ENCODE results near the gene DCAF4L1.

Gene DCAF4L1

DNA sequence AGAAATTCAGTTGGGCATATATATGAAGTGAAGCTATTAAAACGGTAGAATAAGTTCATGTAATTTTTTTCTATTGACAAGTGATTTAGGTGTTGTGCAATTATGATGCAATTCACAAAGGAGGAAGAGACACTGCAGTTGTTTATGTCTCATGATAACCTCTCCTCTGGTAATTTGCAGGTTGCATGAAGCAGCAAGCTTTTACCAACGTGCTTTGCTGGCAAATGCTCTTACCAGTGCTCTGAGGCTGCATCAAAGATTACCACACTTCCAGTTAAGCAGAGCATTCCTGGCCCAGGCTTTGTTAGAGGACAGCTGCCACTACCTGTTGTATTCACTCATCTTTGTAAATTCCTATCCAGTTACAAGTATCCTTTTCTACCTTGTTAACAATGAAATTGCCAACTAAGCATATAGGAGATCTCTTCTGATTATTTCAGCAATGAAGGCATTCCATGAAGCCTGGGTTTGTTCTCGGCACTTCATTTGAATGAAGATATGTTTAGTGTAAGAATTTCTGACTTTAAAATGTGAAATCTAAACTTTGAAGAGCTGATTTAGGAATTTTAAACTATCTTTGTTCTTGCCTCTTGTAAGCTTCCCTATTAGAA lies 42.4 kb upstream of the DCAF4L1 start:
- no peak overlapping the region for H3K4me3 ChIP-seq (ENCODE audit: control insufficient read depth, low read depth, low read length)
- no peak for DNase-seq (ENCODE audit: low read depth)

GRCh38 chr4:41940834-41941233 lies 40.7 kb upstream of the DCAF4L1 start:
- no peak overlapping the region for H3K4me3 ChIP-seq (ENCODE audit: control insufficient read depth, low read depth, low read length)
- no peak for DNase-seq (ENCODE audit: low read depth)
- TF ChIP-seq, protein P1, sequence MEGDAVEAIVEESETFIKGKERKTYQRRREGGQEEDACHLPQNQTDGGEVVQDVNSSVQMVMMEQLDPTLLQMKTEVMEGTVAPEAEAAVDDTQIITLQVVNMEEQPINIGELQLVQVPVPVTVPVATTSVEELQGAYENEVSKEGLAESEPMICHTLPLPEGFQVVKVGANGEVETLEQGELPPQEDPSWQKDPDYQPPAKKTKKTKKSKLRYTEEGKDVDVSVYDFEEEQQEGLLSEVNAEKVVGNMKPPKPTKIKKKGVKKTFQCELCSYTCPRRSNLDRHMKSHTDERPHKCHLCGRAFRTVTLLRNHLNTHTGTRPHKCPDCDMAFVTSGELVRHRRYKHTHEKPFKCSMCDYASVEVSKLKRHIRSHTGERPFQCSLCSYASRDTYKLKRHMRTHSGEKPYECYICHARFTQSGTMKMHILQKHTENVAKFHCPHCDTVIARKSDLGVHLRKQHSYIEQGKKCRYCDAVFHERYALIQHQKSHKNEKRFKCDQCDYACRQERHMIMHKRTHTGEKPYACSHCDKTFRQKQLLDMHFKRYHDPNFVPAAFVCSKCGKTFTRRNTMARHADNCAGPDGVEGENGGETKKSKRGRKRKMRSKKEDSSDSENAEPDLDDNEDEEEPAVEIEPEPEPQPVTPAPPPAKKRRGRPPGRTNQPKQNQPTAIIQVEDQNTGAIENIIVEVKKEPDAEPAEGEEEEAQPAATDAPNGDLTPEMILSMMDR (IDR thresholded peaks at IDR 0.05; ENCODE audit: control insufficient read depth, insufficient read depth, low read depth, low read length, missing control alignments), result no peak

More for the DNA sequence above, 42.4 kb upstream of the DCAF4L1 start:
- TF ChIP-seq, protein P1 (IDR thresholded peaks at IDR 0.05; ENCODE audit: control insufficient read depth, insufficient read depth, low read depth, low read length, missing control alignments), result no peak

GRCh38 chr4:41943506-41943905 lies 38.0 kb upstream of the DCAF4L1 start:
- TF ChIP-seq, protein P1 (IDR thresholded peaks at IDR 0.05; ENCODE audit: control insufficient read depth, insufficient read depth, low read depth, low read length, missing control alignments), result no peak
- no peak for DNase-seq (ENCODE audit: low read depth)
- H3K4me3 ChIP-seq (ENCODE audit: control insufficient read depth, low read depth, low read length), result no peak overlapping the region

DNA sequence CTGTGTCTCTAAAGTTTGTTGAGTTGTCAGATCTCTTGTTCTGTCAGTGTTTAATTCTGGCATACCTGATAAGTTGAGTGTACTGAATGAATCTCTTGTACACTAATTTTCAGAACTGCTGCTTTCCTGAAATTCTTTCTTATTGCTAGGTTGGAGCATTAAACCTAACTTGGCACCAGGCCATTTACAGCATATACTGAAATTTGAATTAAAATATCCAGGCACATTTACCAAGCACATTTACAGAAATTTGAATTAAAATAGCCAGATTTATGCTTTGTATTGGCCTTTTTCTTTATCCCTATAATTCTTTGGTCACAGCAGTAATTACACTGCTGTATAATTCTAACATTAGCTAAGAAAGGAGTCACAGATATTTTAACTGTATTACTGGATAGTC lies 37.5 kb upstream of the DCAF4L1 start:
- DNase-seq (ENCODE audit: low read depth), result no peak
- TF ChIP-seq, protein P1 (IDR thresholded peaks at IDR 0.05; ENCODE audit: control insufficient read depth, insufficient read depth, low read depth, low read length, missing control alignments), result no peak
- H3K4me3 ChIP-seq (ENCODE audit: control insufficient read depth, low read depth, low read length), result no peak overlapping the region

DNA sequence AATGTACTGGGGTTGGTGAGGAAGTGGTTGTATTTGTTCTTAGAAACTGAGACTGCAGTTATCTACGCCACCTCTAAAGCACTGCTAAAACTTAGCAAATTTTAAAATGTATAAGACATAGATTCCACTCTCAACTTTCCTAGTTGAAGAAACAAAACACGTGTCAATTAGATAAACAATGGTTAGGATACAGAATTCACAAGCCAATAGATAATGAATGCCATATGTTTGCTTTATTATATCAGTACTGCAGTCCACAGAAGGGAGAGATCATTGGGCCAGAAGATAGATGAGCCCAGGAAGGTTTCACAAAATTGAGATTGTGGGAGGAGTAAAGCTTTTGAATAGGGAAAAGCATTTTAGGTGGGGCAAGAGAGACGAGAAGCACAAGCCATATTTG lies 32.0 kb upstream of the DCAF4L1 start:
- TF ChIP-seq, protein P1 (IDR thresholded peaks at IDR 0.05; ENCODE audit: control insufficient read depth, insufficient read depth, low read depth, low read length, missing control alignments), result no peak
- DNase-seq (ENCODE audit: low read depth), result no peak
- H3K4me3 ChIP-seq (ENCODE audit: control insufficient read depth, low read depth, low read length), result no peak overlapping the region

GRCh38 chr4:41957634-41958033 lies 23.9 kb upstream of the DCAF4L1 start:
- no peak for DNase-seq (ENCODE audit: low read depth)
- TF ChIP-seq, protein P1 (IDR thresholded peaks at IDR 0.05; ENCODE audit: control insufficient read depth, insufficient read depth, low read depth, low read length, missing control alignments), result peak; percentile 14
- H3K4me3 ChIP-seq (ENCODE audit: control insufficient read depth, low read depth, low read length), result no peak overlapping the region
